Spleen (tissue), 11 donors: ENCODE results near the gene HOXA10. TPM values are rescaled to one million over a fixed set of nuclear protein-coding genes. Genes with fewer than 3 reads are reported as not detected.

ENCODE experiments used
- DNase-seq: peaks from one replicate; pipeline ENCODE4 v3.0.0-alpha.2; 2020
- H3K27ac ChIP-seq, 8 donors: fragments of 200-600 bp; sonication (generic) in 7 of 8; 1 replicate in 4 of 8; 2 replicates in 4 of 8; pipeline versions ENCODE4 v1.5.0 to v1.8.0; 2016 to 2021; ENCODE audit warnings: inconsistent platforms in 4 of 8, mild to moderate bottlenecking in 4 of 8, moderate library complexity in 1 of 8
- H3K27me3 ChIP-seq, 7 donors: fragments of 200-600 bp; sonication (generic) in 6 of 7; replicated peaks in 1 of 7; 1 replicate in 4 of 7; 2 replicates in 3 of 7; pipeline versions ENCODE4 v1.5.0 to v1.8.0; 2016 to 2021; ENCODE audit warnings: inconsistent platforms in 3 of 7, mild to moderate bottlenecking in 1 of 7
- H3K36me3 ChIP-seq, 6 donors: fragments of 200-600 bp; sonication (generic) in 5 of 6; 1 replicate in 4 of 6; 2 replicates in 2 of 6; pipeline versions ENCODE4 v1.5.0 to v1.8.0; 2016 to 2021; ENCODE audit warnings: inconsistent platforms in 2 of 6
- H3K4me1 ChIP-seq, 6 donors: fragments of 200-600 bp; sonication (generic) in 5 of 6; 1 replicate in 3 of 6; 2 replicates in 3 of 6; pipeline versions ENCODE4 v1.5.0 to v1.8.0; 2016 to 2021; ENCODE audit warnings: inconsistent platforms in 3 of 6
- H3K4me3 ChIP-seq, 8 donors: fragments of 200-600 bp; sonication (generic) in 7 of 8; 1 replicate in 4 of 8; 2 replicates in 4 of 8; pipeline versions ENCODE4 v1.5.0 to v1.8.0; 2016 to 2021; ENCODE audit warnings: inconsistent platforms in 4 of 8, mild to moderate bottlenecking in 4 of 8, moderate library complexity in 2 of 8
- H3K9me3 ChIP-seq, 8 donors: fragments of 200-600 bp; sonication (generic) in 7 of 8; 1 replicate in 4 of 8; 2 replicates in 4 of 8; pipeline versions ENCODE4 v1.5.0 to v1.8.0; 2016 to 2021; ENCODE audit warnings: inconsistent platforms in 4 of 8
- CTCF ChIP-seq, 11 experiments: fragments of 200-600 bp in 7 of 11; fragments of 450-650 bp in 4 of 11; sonication (generic) in 4 of 11; IDR thresholded peaks in 8 of 11; conservative IDR thresholded peaks in 3 of 11; 1 replicate in 7 of 11; 2 replicates in 4 of 11; pipeline versions ENCODE4 v1.4.0 to v1.8.0; 2016 to 2021; ENCODE audit warnings: antibody characterized with exemption in 11 of 11, inconsistent platforms in 4 of 11, mild to moderate bottlenecking in 1 of 11
- POLR2A ChIP-seq, 3 donors: fragments of 450-650 bp; IDR thresholded peaks; one replicate each; pipeline ENCODE4 v1.5.1; 2017; ENCODE audit warnings: antibody characterized with exemption in 3 of 3, mild to moderate bottlenecking in 1 of 3
- POLR2AphosphoS5 ChIP-seq, 3 donors: sonication (generic); formaldehyde crosslinking; IDR thresholded peaks; one replicate each; pipeline ENCODE4 v1.5.1; 2017; ENCODE audit warnings: antibody characterized with exemption in 3 of 3
- WGBS, 5 donors: extraction: QIAGEN DNeasy Blood & Tissue Kit in 3 of 5; methylation state at CpG; one replicate each; pipeline versions ENCODE4 v1.1.5 to v1.1.7; 2013 to 2018; 5-methylcytosine and 5-hydroxymethylcytosine counted together
- intact Hi-C: fragments of 100-400 bp; cut with DNase I; formaldehyde crosslinking; loops from one replicate; pipeline ENCODE4 v1.15.0; 2023; ENCODE audit warnings: low total_unique reads
- polyA plus RNA-seq, 3 donors: library from polyadenylated mRNA; stranded (reverse); fragments of 200-250 nt; gene quantifications; one replicate each; pipeline ENCODE4 v1.2.1, GENCODE V29; 2013
- total RNA-seq, 7 donors: library from RNA; depleted of rRNA in 3 of 7; stranded (reverse); fragments of >200 nt in 3 of 7; fragmentation: NEBNext Ultra II Directional in 4 of 7; extraction: Animal tissue kit (Norgen Biotek cat#: 25700) in 4 of 7; gene quantifications; one replicate each; pipeline versions ENCODE4 v1.1.0 to v1.2.1, GENCODE V29; 2016 to 2021
- donor health status: healthy with polysubstance abuse.
- donor health status: DM: no; HTN: no; CAD: no; lungs with moderate emphysema.
- donor health status: DM: no; HTN: no; CAD: no.
- donor health status: Bipolar disorder and iron deficiency.
- donor health status: healthy.
- donor health status: DM: no; HTN: no; CAD: no.
- donor health status: DM: yes; HTN: yes; CAD: no.

HOXA10 gene
- total and polyA plus RNA-seq, 10 donors = 0.05 to 0.72 (median 0.20) TPM; not detected in 4

GRCh38 chr7:27166531-27167505 lies 7.3 kb downstream of the HOXA10 start:
- H3K36me3 ChIP-seq = no peaks in the 10 kb centered on the region
- peaks cover 41 to 100% (median 99%) of the 10 kb centered on the region in 7 donors for H3K27me3 ChIP-seq
- DNase-seq = peak; percentile 74
- peaks cover 15 to 83% (median 53%) of the 10 kb centered on the region in 6 donors for H3K4me1 ChIP-seq
- peak overlapping the region in 4 of 8 donors; percentile 39 to 65 (median 46) for H3K4me3 ChIP-seq
- 7 to 14% (median 8%) methylated on average over 50 of the region's 50 CpGs for WGBS, 5 donors
- no peak overlapping the region for H3K27ac ChIP-seq
- no peak for TF ChIP-seq POLR2AphosphoS5 (IDR thresholded peaks at IDR 0.05)
- no peak for TF ChIP-seq POLR2A (IDR thresholded peaks at IDR 0.05)
- TF ChIP-seq CTCF (IDR thresholded peaks at IDR 0.05 in 8 of 11, conservative IDR thresholded peaks at IDR 0.05 in 3 of 11) = no peak
- intact Hi-C loops = loop anchor here (10.0 kb wide), 1 partner anchor 1302 kb away; no protein-coding TSS in a partner anchor
- peaks cover 0 to 15% (median 0%) of the 10 kb centered on the region in 8 donors for H3K9me3 ChIP-seq

GRCh38 chr7:27165996-27166530 lies 8.1 kb downstream of the HOXA10 start:
- 4 to 8% (median 6%) methylated on average over 27 to 46 of the region's 46 CpGs for WGBS, 5 donors
- DNase-seq = peak; percentile 30
- Histone ChIP-seq H3K4me1 (peaks cover 17 to 85% (median 58%) of the 10 kb centered on the region in 6 donors), H3K36me3 (no peaks in the 10 kb centered on the region), H3K27ac (peak overlapping the region in 3 of 8 donors; percentile 32 to 73 (median 56)), H3K27me3 (peaks cover 35 to 100% (median 97%) of the 10 kb centered on the region in 7 donors), H3K9me3 (peaks cover 0 to 15% (median 0%) of the 10 kb centered on the region in 8 donors), H3K4me3 (peak overlapping the region in 7 of 8 donors; percentile 32 to 65 (median 41))
- intact Hi-C loops = loop anchor here (10.0 kb wide), 1 partner anchor 1301 kb away; no protein-coding TSS in a partner anchor
- TF ChIP-seq POLR2AphosphoS5 (IDR thresholded peaks at IDR 0.05) (peak in 1 of 3 donors; percentile 54), CTCF (IDR thresholded peaks at IDR 0.05 in 8 of 11, conservative IDR thresholded peaks at IDR 0.05 in 3 of 11) (no peak)

GRCh38 chr7:27165089-27165995 lies 8.8 kb downstream of the HOXA10 start, which contains the start of gene HOXA9:
TSS of gene HOXA9 (minus strand) at chr7:27165537. CDS start at chr7:27165457, 80 bp downstream.
- TF ChIP-seq CTCF (IDR thresholded peaks at IDR 0.05 in 8 of 11, conservative IDR thresholded peaks at IDR 0.05 in 3 of 11) = no peak
- TF ChIP-seq POLR2A (IDR thresholded peaks at IDR 0.05) = no peak
- peak; percentile 34 to 78 (median 76) for TF ChIP-seq POLR2AphosphoS5 (IDR thresholded peaks at IDR 0.05)
- Histone ChIP-seq H3K4me3 (peak within 1 kb of the TSS; percentile 6 to 65 (median 40)), H3K27me3 (peaks cover 33 to 100% (median 93%) of the 10 kb centered on the region in 7 donors), H3K9me3 (peaks cover 0 to 15% (median 0%) of the 10 kb centered on the region in 8 donors), H3K36me3 (no peaks in the 10 kb centered on the region), H3K4me1 (peaks cover 20 to 90% (median 65%) of the 10 kb centered on the region in 6 donors), H3K27ac (peak within 1 kb of the TSS in 4 of 8 donors; percentile 32 to 73 (median 51))
- intact Hi-C loops = loop anchor here (10.0 kb wide), 1 partner anchor 1301 kb away; no protein-coding TSS in a partner anchor
- peak; percentile 87 for DNase-seq
- WGBS, 5 donors = 3 to 13% (median 4%) methylated on average over 43 to 82 of the region's 82 CpGs
